ENCODE results near the gene CD96. TPM values are rescaled to one million over a fixed set of nuclear protein-coding genes. Genes with fewer than 3 reads are reported as not detected.

CD96 gene
- total and polyA plus RNA-seq, 2 donors (not counting 1 experiment from before 2014, with no cell fraction given), result 0.10 TPM; not detected in 1

- Histone ChIP-seq H4K20me1 (ENCODE audit: control insufficient read depth, extremely low read depth, insufficient read depth, low read length) (no peaks in the 10 kb centered on the region), H3K4me1 (ENCODE audit: control insufficient read depth, extremely low read depth, insufficient read depth, low read length) (no peaks in the 10 kb centered on the region), H3K36me3 (ENCODE audit: control insufficient read depth, insufficient read depth, low read length) (no peaks in the 10 kb centered on the region), H3K27me3 (ENCODE audit: control insufficient read depth, insufficient read depth, low read length) (no peaks in the 10 kb centered on the region), H3K27ac (ENCODE audit: insufficient read depth, low read length) (no peak overlapping the region), H3K9me3 (ENCODE audit: control insufficient read depth, insufficient read depth, low read depth, low read length) (no peaks in the 10 kb centered on the region), H2AFZ (ENCODE audit: low read length) (no peak overlapping the region), H3K79me2 (ENCODE audit: control insufficient read depth, insufficient read depth, low read length) (no peaks in the 10 kb centered on the region), H3K4me2 (ENCODE audit: extremely low read depth, insufficient read depth, low read length) (no peak overlapping the region), H3K4me3 (replicated peaks in 1 of 4; ENCODE audit: control extremely low read depth in 1 of 4, insufficient read depth in 1 of 4, low read depth in 3 of 4, low read length in 4 of 4) (no peak overlapping the region), H3K9ac (ENCODE audit: insufficient read depth, low read length) (no peak overlapping the region)
- no peak for DNase-seq (ENCODE audit: low read depth in 2 of 2)
- TF ChIP-seq CTCF (conservative IDR thresholded peaks at IDR 0.05 in 1 of 2, IDR thresholded peaks at IDR 0.05 in 1 of 2; ENCODE audit: low read depth in 1 of 2, low read length in 2 of 2) (no peak), EZH2 (IDR thresholded peaks at IDR 0.05; ENCODE audit: low read length, missing control alignments) (no peak)
Measured at GRCh38 chr3:111701292-111701906, 159.4 kb downstream of the CD96 start.

Other genes with a start within 250 kb of the CD96 start
- not detected in 2 replicates for gene ZBED2, start 53.1 kb downstream of the CD96 start, total RNA-seq
- gene ZBED2, start 53.1 kb downstream of the CD96 start, polyA plus RNA-seq, result 0.06 TPM in 1 of 2 replicates, not detected in the other
- gene PLCXD2, start 132.5 kb downstream of the CD96 start, total RNA-seq, result 0.26 and 0.33 TPM in 2 replicates
- gene PLCXD2, start 132.5 kb downstream of the CD96 start, polyA plus RNA-seq, result 0.17 and 0.24 TPM in 2 replicates